Measurements from ENCODE around the gene SLC6A1.

DNA sequence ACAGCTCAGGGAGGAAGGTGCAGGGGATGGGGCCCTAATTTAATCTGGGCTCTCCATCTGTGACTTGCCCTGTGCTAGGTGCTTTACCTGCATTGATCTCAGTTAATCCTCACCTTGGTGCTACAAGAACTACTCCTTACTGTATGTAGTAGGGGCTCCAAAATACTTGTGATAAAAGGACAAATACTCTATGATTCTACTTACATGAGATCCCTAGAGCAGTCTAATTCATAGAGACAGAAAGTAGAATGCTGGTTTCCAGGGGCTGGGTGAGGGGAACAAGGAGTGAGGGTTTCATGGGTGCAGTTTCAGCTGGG, 67.2 kb downstream of the SLC6A1 start:
- TF ChIP-seq, protein P1, sequence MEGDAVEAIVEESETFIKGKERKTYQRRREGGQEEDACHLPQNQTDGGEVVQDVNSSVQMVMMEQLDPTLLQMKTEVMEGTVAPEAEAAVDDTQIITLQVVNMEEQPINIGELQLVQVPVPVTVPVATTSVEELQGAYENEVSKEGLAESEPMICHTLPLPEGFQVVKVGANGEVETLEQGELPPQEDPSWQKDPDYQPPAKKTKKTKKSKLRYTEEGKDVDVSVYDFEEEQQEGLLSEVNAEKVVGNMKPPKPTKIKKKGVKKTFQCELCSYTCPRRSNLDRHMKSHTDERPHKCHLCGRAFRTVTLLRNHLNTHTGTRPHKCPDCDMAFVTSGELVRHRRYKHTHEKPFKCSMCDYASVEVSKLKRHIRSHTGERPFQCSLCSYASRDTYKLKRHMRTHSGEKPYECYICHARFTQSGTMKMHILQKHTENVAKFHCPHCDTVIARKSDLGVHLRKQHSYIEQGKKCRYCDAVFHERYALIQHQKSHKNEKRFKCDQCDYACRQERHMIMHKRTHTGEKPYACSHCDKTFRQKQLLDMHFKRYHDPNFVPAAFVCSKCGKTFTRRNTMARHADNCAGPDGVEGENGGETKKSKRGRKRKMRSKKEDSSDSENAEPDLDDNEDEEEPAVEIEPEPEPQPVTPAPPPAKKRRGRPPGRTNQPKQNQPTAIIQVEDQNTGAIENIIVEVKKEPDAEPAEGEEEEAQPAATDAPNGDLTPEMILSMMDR (conservative IDR thresholded peaks at IDR 0.05; ENCODE audit: low read depth, low read length) = no peak
- TF ChIP-seq RFX5 (IDR thresholded peaks at IDR 0.05; ENCODE audit: low read depth, low read length) (no peak), BHLHE40 (IDR thresholded peaks at IDR 0.05; ENCODE audit: low read depth, low read length) (no peak), POLR2A (IDR thresholded peaks at IDR 0.05; ENCODE audit: low read depth, low read length) (no peak), MXI1 (IDR thresholded peaks at IDR 0.05; ENCODE audit: borderline replicate concordance, low read depth, low read length) (no peak), RAD21 (IDR thresholded peaks at IDR 0.05; ENCODE audit: low read length) (no peak), CEBPB (IDR thresholded peaks at IDR 0.05; ENCODE audit: low read depth, low read length) (no peak), SMC3 (IDR thresholded peaks at IDR 0.05; ENCODE audit: low read depth, low read length) (no peak), FOS (IDR thresholded peaks at IDR 0.05; ENCODE audit: low read depth, low read length) (no peak), CHD1 (IDR thresholded peaks at IDR 0.05; ENCODE audit: low read depth, low read length) (no peak)
- TF ChIP-seq, protein P2, sequence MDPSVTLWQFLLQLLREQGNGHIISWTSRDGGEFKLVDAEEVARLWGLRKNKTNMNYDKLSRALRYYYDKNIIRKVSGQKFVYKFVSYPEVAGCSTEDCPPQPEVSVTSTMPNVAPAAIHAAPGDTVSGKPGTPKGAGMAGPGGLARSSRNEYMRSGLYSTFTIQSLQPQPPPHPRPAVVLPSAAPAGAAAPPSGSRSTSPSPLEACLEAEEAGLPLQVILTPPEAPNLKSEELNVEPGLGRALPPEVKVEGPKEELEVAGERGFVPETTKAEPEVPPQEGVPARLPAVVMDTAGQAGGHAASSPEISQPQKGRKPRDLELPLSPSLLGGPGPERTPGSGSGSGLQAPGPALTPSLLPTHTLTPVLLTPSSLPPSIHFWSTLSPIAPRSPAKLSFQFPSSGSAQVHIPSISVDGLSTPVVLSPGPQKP (IDR thresholded peaks at IDR 0.05; ENCODE audit: borderline replicate concordance, low read depth, low read length) = no peak
- TF ChIP-seq, protein P3, sequence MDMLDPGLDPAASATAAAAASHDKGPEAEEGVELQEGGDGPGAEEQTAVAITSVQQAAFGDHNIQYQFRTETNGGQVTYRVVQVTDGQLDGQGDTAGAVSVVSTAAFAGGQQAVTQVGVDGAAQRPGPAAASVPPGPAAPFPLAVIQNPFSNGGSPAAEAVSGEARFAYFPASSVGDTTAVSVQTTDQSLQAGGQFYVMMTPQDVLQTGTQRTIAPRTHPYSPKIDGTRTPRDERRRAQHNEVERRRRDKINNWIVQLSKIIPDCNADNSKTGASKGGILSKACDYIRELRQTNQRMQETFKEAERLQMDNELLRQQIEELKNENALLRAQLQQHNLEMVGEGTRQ (IDR thresholded peaks at IDR 0.05; ENCODE audit: low read depth, low read length) = no peak

Measured in IMR-90 (cell line).